ENCODE results near the gene PDLIM1. TPM values are rescaled to one million over a fixed set of nuclear protein-coding genes. Genes with fewer than 3 reads are reported as not detected.
A peak's percentile ranks its signal among the peaks of the same experiment; 100 is the strongest.

Gene PDLIM1
- total and polyA plus RNA-seq, 2 of the 8 experiments (the other 6 are each of a cell fraction or from before 2014, with no cell fraction given) = 169 to 245 TPM

GRCh38 chr10:95193944-95194343 lies 96.9 kb downstream of the PDLIM1 start, which contains the start of gene ACSM6:
Gene ACSM6 (plus strand): TSS chr10:95194238. CDS start chr10:95194486, 248 bp downstream.
- H3K27ac ChIP-seq (ENCODE audit: low read depth, low read length) = no peak within 1 kb of the TSS
- no peaks in the 10 kb centered on the region for H3K36me3 ChIP-seq (ENCODE audit: control insufficient read depth in 2 of 4, insufficient read depth in 4 of 4, low read length in 3 of 4)
- no peaks in the 10 kb centered on the region for H3K79me2 ChIP-seq (ENCODE audit: control insufficient read depth in 1 of 2, insufficient read depth in 2 of 2, low read length in 2 of 2)
- H2BK20ac ChIP-seq (ENCODE audit: low read length) = peak within 1 kb of the TSS; percentile 96
- H4K91ac ChIP-seq (replicated peaks; ENCODE audit: insufficient read length, low read length) = peak within 1 kb of the TSS; percentile 72
- H3K23ac ChIP-seq (ENCODE audit: insufficient read length) = no peak within 1 kb of the TSS
- no peak within 1 kb of the TSS for H4K5ac ChIP-seq (ENCODE audit: insufficient read length, low read depth, low read length)
- ChIA-PET CTCF (ENCODE audit: partially characterized antibody) (interaction anchor here (0.6 to 2.2 kb wide), 4 partner anchors 18 to 61 kb away, joined by 3 to 13 read pairs (median 4); no protein-coding TSS in a partner anchor), POLR2A (ENCODE audit: partially characterized antibody) (interaction anchor here (1.4 kb wide), 1 partner anchor 39 kb away, joined by 5 read pairs; no protein-coding TSS in a partner anchor)
- no peak within 1 kb of the TSS for H3K9ac ChIP-seq (replicated peaks in 1 of 4; ENCODE audit: extremely low read depth in 1 of 4, low read depth in 3 of 4, low read length in 3 of 4)
- DNase-seq (ENCODE audit: low read depth in 1 of 2, low spot score in 2 of 2) = no peak
- H2BK12ac ChIP-seq (ENCODE audit: low read depth, low read length) = peak within 1 kb of the TSS; percentile 64; the same call in 1 of the 2 replicates
- no peak within 1 kb of the TSS for H4K8ac ChIP-seq (ENCODE audit: extremely low read depth, insufficient read depth, low read length)
- H3K4me1 ChIP-seq (replicated peaks in 1 of 4; ENCODE audit: control insufficient read depth in 3 of 4, insufficient read depth in 4 of 4, low read length in 3 of 4) = peaks cover 2 to 9% (median 6%) of the 10 kb centered on the region in 4 experiments; a peak in 4 of 7 replicates
- no peak for FAIRE-seq
- 0 out of 2 replicates have a peak within 1 kb of the TSS, but pooled peaks have one; percentile 23 for H2BK15ac ChIP-seq (ENCODE audit: low read length)
- H3K27me3 ChIP-seq (replicated peaks in 1 of 4; ENCODE audit: control insufficient read depth in 3 of 4, extremely low read depth in 1 of 4, insufficient read depth in 3 of 4, low read length in 3 of 4) = no peaks in the 10 kb centered on the region; a peak in 1 of 7 replicates
- no peaks in the 10 kb centered on the region for H4K20me1 ChIP-seq (replicated peaks in 1 of 2; ENCODE audit: control insufficient read depth in 1 of 2, insufficient read depth in 2 of 2, low read length in 2 of 2)
- no peak within 1 kb of the TSS for H3K4ac ChIP-seq (replicated peaks; ENCODE audit: insufficient read length, low read depth, low read length)
- no peak within 1 kb of the TSS for H3K4me2 ChIP-seq (ENCODE audit: insufficient read depth in 1 of 2, low read depth in 2 of 2, low read length in 2 of 2)
- no peak within 1 kb of the TSS for H3K4me3 ChIP-seq (ENCODE audit: extremely low read depth in 1 of 4, insufficient read depth in 2 of 4, low read depth in 3 of 4, low read length in 4 of 4)
- H2AK5ac ChIP-seq (ENCODE audit: low read depth, low read length) = no peak within 1 kb of the TSS
- H3K18ac ChIP-seq (ENCODE audit: extremely low read depth, low read length) = peak within 1 kb of the TSS; percentile 49
- peak within 1 kb of the TSS; percentile 43 for H2BK120ac ChIP-seq (replicated peaks; ENCODE audit: low read depth, low read length)
- H3K9me3 ChIP-seq (ENCODE audit: insufficient read depth in 2 of 2, low read depth in 1 of 2, low read length in 1 of 2) = no peaks in the 10 kb centered on the region
- no peaks in the 10 kb centered on the region for H3K23me2 ChIP-seq (ENCODE audit: low read depth, low read length)
- H3K79me1 ChIP-seq (ENCODE audit: low read depth, low read length) = no peaks in the 10 kb centered on the region
- H3K56ac ChIP-seq (replicated peaks; ENCODE audit: insufficient read length, low read depth, low read length) = no peak within 1 kb of the TSS
- H3K14ac ChIP-seq (ENCODE audit: insufficient read length) = no peak within 1 kb of the TSS
- no peak within 1 kb of the TSS for H2AFZ ChIP-seq (ENCODE audit: low read length)
- H2BK5ac ChIP-seq (ENCODE audit: low read depth, low read length) = no peak within 1 kb of the TSS
- 85% methylated on average over 1 of the region's 1 CpG; no CpG with 5 or more reads in 1 of the 2 experiments for WGBS, 2 experiments (ENCODE audit: extremely low coverage in 1 of 2, insufficient coverage in 1 of 2, insufficient read length in 1 of 2, insufficient replicate concordance in 2 of 2, low coverage in 1 of 2, low lambda C conversion rate in 2 of 2, missing lambda C conversion rate in 1 of 2)
- TF ChIP-seq ZNF274 (IDR thresholded peaks at IDR 0.05; ENCODE audit: borderline replicate concordance, extremely low read depth, low read length) (no peak), BRCA1 (IDR thresholded peaks at IDR 0.05; ENCODE audit: low read depth, low read length) (no peak), YY1 (IDR thresholded peaks at IDR 0.05; ENCODE audit: low read depth, low read length) (no peak), TAF7 (optimal IDR thresholded peaks at IDR 0.05; ENCODE audit: borderline replicate concordance, low read depth, low read length) (no peak), RFX5 (IDR thresholded peaks at IDR 0.05; ENCODE audit: borderline replicate concordance, low read depth, low read length) (no peak), CBX8 (IDR thresholded peaks at IDR 0.05; ENCODE audit: borderline replicate concordance, low read depth, low read length) (no peak), RAD21 (IDR thresholded peaks at IDR 0.05 in 1 of 2, conservative IDR thresholded peaks at IDR 0.05 in 1 of 2; ENCODE audit: low read depth in 2 of 2, low read length in 2 of 2) (no peak), PHF8 (conservative IDR thresholded peaks at IDR 0.05; ENCODE audit: low read depth, low read length) (no peak), KDM1A (IDR thresholded peaks at IDR 0.05; ENCODE audit: borderline replicate concordance, low read length) (no peak), KDM4A (IDR thresholded peaks at IDR 0.05; ENCODE audit: low read depth, low read length, severe bottlenecking) (no peak), CHD2 (IDR thresholded peaks at IDR 0.05; ENCODE audit: low read length) (no peak), CHD1 (IDR thresholded peaks at IDR 0.05; ENCODE audit: low read depth, low read length) (no peak), POLR2AphosphoS5 (IDR thresholded peaks at IDR 0.05; ENCODE audit: low read depth, low read length) (no peak), RNF2 (IDR thresholded peaks at IDR 0.05; ENCODE audit: borderline replicate concordance, low read depth, low read length, missing control alignments, poor library complexity, severe bottlenecking) (no peak)

Data from H1 (cell line).